GM18868 (cell line): Measurements from ENCODE around the gene JPH3.

Experiments used
- ATAC-seq: cut with Tn5 transposase; IDR thresholded peaks from one replicate; pipeline ENCODE4 v1.9.1; 2021; ENCODE audit warnings: mild to moderate bottlenecking, moderate library complexity; ENCODE audit not compliant: unreplicated experiment

The JPH3 gene

GRCh38 chr16:87598431-87598830, 3.9 kb upstream of the JPH3 start:
- no peak for ATAC-seq

- ATAC-seq = no peak
These were observed 2.1 kb upstream of the JPH3 start for GRCh38 chr16:87600246-87600645.

- ATAC-seq = no peak
These were observed 817 bp upstream of the JPH3 start for GRCh38 chr16:87601401-87601981.

GRCh38 chr16:87602821-87603683, 744 bp downstream of the JPH3 start:
- no peak for ATAC-seq

GRCh38 chr16:87603684-87604633, 1.7 kb downstream of the JPH3 start:
- no peak for ATAC-seq

- ATAC-seq = no peak
These were observed 2.4 kb downstream of the JPH3 start for GRCh38 chr16:87604634-87605111.

- no peak for ATAC-seq
These were observed 4.9 kb downstream of the JPH3 start for GRCh38 chr16:87607223-87607622.

- no peak for ATAC-seq
These were observed 5.6 kb downstream of the JPH3 start for GRCh38 chr16:87607871-87608270.

- no peak for ATAC-seq
These were observed 6.2 kb downstream of the JPH3 start for GRCh38 chr16:87608400-87608985.

GRCh38 chr16:87610026-87610425, 7.7 kb downstream of the JPH3 start:
- no peak for ATAC-seq

GRCh38 chr16:87611456-87611855, 9.1 kb downstream of the JPH3 start:
- ATAC-seq = no peak

GRCh38 chr16:87613961-87614360, 11.7 kb downstream of the JPH3 start:
- no peak for ATAC-seq

- no peak for ATAC-seq
These were observed 13.3 kb downstream of the JPH3 start for GRCh38 chr16:87615621-87616041.

- ATAC-seq = no peak
These were observed 14.2 kb downstream of the JPH3 start for GRCh38 chr16:87616556-87616955.

GRCh38 chr16:87618216-87618615, 15.9 kb downstream of the JPH3 start:
- no peak for ATAC-seq

GRCh38 chr16:87619360-87620200, 17.3 kb downstream of the JPH3 start:
- no peak for ATAC-seq

GRCh38 chr16:87620201-87620495, 17.8 kb downstream of the JPH3 start:
- no peak for ATAC-seq

- no peak for ATAC-seq
These were observed 19.2 kb downstream of the JPH3 start for GRCh38 chr16:87621550-87621829.

- ATAC-seq = no peak
These were observed 19.8 kb downstream of the JPH3 start for GRCh38 chr16:87621976-87622713.
